Medulla oblongata (tissue), 1 donor: Measurements from ENCODE around the gene KNTC1.
"Not testable (repeated sequence)": the region's sequence is repeated elsewhere in the genome, so short reads cannot be mapped to it uniquely, and the experiment has no call there.

Experiments used
- DNase-seq: peaks from one replicate; pipeline ENCODE4 v3.0.0-alpha.2; 2015; ENCODE audit errors: extremely low spot score

The KNTC1 gene

DNA sequence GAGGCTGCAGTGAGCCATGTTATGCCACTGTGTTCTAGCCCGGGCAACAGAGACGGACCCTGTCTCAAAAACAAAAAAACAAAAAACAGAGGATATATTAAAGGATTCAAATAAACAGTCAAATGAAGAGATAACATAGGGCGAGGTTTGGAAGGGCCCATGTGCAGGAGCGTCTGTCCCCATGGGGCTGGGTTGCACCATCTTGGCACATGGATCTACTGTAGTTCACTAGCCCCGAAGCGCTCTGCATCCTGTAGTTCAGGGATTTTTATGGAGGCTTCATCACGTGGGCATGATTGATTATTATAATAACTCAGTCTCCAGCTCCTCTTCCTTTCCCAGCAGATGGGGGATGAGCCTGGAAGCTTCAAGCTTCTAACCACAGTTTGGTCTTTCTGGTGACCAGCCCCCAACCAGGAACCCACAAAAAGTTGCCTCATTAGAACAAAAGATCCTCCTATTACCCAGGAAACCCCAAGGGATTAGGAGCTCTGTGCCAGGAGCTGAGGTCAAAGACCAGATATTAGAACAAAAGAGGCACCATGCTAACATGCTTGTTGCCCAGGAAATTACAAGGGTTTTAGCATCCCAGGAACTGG, 116.3 kb downstream of the KNTC1 start:
- DNase-seq: no peak

DNA sequence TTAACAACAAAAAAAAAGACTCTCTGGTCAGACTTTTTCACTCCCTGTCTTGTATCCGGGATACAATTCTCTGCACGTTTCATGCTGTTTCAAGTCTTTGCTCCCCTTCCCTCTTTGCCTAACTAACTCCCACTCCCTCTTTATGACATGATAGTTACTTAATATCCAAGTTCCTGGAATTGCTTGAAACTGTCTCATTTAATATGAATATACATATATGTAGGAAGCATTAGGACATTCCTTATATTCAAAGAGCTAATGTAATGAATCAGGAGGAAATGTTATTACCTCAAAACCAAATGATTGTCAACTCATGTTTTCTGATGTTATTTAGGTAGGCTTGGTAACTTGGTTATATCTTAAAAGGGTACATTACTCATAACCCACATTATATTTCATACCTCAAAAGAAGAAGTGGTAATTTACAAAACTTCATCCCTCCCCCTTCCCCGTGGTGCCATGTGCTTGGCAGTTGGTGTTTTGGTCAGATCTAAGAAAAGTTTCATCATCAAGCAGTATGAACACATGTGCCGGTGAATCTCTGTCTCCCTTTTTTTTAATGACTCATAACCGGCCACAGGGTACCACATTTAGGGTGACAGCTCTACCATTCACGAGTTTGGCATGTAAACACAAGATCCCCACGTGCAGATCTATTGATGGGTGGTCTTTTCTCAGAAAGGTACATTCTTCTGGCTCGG, 119.6 kb downstream of the KNTC1 start:
- DNase-seq: peak; percentile 19

DNA sequence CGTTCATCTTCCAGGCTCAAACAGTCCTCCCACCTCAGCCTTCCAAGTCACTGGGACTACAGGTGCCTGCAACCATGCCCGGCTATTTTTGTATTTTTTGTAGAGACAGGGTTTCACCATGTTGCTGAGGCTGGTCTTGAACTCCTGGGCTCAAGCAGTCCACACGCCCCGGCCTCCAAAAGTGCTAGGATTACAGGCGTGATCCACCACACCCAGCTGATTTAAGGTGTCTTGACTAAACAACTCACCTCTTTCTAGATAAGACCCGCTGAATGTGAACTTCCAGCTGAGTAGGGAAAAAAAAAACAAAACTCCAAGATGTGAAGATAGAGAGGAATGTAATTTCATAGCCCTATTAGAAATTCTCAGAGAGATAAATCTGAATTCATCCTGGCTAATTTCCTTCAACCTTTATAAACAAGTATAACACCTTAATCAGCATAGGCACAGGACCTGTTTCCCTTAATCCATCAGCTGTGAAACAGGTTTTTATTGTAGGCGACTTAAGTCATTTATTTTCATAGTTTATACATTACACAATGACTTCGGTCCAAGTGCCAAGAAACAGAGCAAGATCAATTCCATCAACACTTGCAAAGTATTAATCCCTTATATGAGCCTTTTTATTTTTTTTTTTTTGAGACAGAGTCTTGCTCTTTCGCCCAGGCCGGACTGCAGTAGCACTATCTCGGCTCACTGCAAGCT, 124.6 kb downstream of the KNTC1 start:
- DNase-seq: no peak

DNA sequence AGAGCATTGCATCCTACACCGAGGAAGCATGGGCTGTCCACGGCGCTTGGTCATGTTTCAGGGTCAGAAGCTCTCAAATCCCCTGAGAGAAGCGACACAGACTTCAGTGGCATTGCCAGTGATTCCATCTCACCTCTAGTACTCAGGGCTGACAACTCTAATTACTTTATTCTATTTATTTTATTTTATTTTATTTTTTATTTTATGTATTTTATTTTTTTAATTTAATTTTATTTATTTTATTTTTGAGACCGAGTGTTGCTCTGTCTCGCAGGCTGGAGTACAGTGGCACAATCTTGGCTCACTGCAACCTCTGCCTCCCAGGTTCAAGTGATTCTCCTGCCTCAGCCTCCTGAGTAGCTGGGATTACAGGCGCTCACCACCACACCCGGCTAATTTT, 126.2 kb downstream of the KNTC1 start:
- DNase-seq: not testable (repeated sequence)

DNA sequence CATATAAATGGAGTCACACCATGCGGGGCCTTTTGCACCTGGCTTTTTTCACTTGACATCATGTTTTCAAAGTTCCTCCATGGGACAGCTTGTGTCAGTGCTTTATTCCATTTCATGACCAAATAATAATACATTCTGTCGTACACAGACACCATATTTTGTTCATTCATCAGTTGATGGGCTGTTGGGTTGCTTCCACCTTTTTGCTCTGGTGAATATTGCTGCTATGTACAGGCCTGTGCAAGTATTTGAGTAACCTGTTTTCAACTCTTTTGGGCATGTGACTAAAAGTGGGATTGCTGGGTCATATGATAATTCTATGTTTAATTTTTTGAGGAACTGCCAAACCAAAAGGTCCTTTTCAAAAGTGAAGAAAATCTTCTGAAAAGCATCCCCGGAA, 129.2 kb downstream of the KNTC1 start:
- no peak for DNase-seq

DNA sequence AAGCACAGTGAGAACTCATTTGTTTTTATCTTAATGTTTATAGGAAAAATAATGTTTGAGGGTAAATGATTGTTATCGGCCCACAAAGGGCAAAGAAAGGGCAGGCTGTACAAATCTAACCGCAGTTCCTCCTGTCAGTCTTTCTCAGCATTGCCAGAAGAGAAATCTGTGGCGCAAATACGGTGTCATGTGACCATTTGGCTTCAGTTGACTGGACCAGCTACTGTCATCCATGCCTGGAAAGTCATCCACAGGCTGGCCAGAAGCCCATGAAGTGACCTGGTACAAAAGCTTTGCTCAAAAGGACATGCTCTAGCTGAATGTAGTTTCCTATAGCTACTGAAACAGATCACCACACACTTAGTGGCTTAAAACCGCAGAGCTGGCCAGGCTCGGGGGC, 132.5 kb downstream of the KNTC1 start:
- peak; percentile 17 for DNase-seq

DNA sequence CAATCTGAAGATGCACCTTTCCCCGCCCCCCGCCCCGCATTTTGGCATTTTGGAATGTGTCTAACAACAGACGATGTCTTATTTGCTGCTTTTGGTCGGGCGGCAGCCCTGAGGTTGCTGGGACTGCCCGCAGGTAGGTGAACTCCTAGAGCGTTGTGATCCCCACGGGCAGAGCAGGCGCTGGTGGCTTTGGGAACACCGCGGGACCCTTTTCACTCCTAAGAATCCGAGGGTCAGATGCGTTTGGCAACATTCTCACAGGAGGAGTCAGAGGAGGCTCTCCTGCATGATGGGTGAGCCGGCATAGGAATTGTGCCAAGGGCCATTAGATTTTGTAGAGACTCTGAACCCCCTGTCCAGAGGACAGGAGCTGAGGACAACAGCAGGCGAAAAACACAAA, 134.2 kb downstream of the KNTC1 start:
- no peak for DNase-seq

DNA sequence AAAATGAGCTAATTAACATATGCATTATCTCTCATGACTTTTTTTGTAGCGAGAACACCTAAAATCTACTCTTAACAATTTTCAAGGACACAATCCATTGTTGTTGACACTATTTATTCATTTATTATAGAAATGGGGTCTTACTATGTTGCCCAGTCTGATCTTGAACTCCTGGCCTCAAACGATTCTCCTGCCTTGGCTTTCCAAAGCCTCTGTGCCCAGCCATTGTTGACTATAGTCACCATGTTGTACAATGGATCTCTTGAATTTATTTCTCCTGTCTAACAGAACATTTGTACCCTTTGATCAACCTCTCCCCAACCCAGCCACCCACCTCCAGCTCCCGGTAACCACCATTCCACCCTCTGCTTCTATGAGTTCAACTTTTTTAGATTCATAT, 134.9 kb downstream of the KNTC1 start:
- no peak for DNase-seq

DNA sequence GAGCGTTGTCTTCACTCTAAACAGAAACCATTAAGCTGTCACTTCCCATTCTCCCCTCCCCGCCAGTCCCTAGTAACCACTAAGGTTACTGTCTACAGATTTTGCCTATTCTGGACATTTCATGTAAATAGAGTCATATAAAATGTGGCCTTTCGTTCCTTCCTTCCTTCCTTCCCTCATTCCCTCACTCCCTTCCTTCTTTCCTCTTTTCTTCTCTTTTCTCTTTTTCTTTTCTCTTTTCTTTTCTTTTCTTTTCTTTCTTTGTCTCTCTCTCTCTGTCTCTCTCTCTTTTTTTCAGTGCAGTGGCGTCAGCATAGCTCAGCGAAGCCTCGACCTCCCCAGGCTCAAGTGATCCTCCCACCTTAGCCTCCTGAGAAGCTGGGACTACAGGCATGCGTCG, 138.3 kb downstream of the KNTC1 start:
- no peak for DNase-seq

DNA sequence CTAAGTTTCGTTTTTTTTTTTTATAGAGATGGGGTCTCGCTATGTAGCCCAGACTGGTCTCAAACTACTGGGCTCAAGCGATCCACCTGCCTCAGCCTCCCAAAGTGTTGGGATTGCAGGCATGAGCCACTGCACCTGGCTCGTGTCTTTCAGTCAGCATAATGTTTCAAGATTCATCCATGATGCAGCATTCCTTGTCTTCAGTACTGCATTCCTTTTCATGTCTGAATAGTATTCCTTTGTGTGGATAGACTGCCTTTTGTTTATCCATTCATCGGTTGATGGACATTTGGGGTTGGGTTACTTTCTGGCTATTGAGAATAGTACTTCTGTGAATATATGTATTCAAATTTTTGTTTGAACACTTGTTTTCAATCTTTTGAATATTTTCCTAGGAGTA, 138.7 kb downstream of the KNTC1 start:
- DNase-seq: no peak

DNA sequence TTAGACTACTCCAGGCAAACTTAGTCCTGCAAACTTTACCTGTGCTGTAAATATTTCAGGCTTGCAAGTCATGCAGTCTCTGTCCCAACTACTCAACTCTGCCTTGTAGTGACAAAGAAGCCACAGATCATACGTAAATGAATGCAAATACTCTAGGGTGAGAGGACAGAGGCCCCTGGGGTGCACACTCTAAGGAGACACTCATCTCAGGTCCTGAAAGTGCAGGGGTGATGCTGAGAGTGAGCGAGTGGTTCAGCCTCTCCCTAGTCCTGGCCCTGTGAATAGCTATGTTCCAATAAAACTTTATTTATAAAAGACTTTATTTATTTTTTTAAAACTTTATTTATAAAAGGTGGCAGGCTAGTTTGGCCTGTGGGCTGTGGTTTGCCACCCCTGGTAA, 141.2 kb downstream of the KNTC1 start:
- no peak for DNase-seq

DNA sequence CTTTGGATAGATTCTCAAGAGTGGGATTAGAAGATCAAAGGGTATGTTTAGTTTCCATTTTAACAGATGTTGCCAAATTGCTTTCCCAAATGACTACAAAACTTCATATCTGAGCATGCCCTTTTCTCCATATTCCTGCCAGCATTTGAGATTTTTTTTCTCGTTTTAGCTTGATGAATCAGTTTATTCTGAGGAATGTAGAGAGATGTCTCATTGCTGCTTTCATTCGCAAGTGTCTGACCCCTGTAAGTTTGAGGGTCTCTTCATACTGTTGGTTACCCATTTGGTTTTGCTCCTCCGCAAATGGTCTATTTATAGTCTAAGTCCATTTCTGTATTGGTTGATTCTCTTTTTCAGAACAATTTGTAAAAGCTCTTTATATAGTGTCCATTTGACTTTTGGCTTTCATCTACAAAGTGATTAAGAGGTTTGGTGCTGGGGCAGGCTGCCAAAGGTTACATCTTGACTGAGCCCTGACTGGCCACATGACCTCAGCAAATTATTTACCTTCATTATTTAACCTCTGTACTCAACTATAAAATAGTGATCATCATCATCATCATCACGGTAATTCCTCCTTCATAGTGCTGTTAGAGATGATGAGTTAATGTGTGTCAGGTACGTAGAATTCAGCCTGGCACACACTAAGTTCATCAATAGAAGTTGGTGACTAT, 142.5 kb downstream of the KNTC1 start:
- no peak for DNase-seq

DNA sequence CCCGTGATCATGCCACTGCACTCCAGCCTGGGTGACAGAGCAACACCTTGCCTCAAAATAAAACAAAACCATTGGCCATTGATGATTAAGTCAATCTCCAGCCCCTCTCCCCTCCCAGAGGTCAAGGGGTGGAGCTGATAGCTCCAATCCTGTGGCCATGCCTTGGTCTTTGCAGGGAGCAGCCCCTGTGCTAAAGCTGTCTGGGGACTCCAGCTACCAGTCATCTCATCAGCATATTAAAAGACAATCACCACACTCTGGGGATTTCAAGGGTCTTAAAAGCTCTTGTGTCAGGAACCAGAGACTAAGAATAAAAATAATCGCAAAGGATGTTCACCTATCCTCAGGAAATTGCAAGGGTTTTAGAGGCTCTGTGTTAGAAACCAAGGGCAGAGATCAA, 145.5 kb downstream of the KNTC1 start:
- no peak for DNase-seq
